SU-DHL-6 (cell line): ENCODE measurements around the gene FAM78B.

Source experiments
- H2AFZ ChIP-seq: fragments of 200-600 bp; sonication (generic); 2 replicates; pipeline ENCODE4 v1.6.1; 2014; ENCODE audit warnings: low read depth, mild to moderate bottlenecking, moderate library complexity, mixed read lengths, antibody characterized with exemption, low read length; ENCODE audit not compliant: severe bottlenecking
- H3F3A ChIP-seq: fragments of 200-600 bp; shearing (Covaris generic); 2 replicates; pipeline ENCODE4 v1.6.0; 2016; ENCODE audit warnings: antibody characterized with exemption, mild to moderate bottlenecking; ENCODE audit not compliant: insufficient read depth
- H3K27ac ChIP-seq: fragments of 200-600 bp; sonication (generic); 2 replicates; pipeline ENCODE4 v1.5.1; 2016; ENCODE audit warnings: low read depth, mild to moderate bottlenecking, low read length, moderate library complexity, mixed read lengths
- H3K27me3 ChIP-seq: fragments of 200-600 bp; sonication (generic), shearing (Covaris generic); 2 replicates; pipeline ENCODE4 v1.6.0; 2014; ENCODE audit warnings: mild to moderate bottlenecking, low read length
- H3K36me3 ChIP-seq: fragments of 200-600 bp; sonication (generic); 2 replicates; pipeline ENCODE4 v1.6.1; 2014; ENCODE audit warnings: mild to moderate bottlenecking, low read length, mixed read lengths
- H3K4me2 ChIP-seq: fragments of 300-600, 200-600 bp; shearing (Covaris generic), sonication (generic); 2 replicates; pipeline ENCODE4 v1.6.0; 2014; ENCODE audit warnings: low read length, low read depth, mild to moderate bottlenecking; ENCODE audit not compliant: poor library complexity, severe bottlenecking
- H3K4me3 ChIP-seq: fragments of 200-600 bp; sonication (generic); 2 replicates; pipeline ENCODE4 v1.5.1; 2014; ENCODE audit warnings: antibody characterized with exemption, low read length, mild to moderate bottlenecking, mixed read lengths; ENCODE audit not compliant: insufficient read depth, poor library complexity, severe bottlenecking
- H3K79me2 ChIP-seq: fragments of 200-600 bp; sonication (generic); 2 replicates; pipeline ENCODE4 v1.6.1; 2014; ENCODE audit warnings: mild to moderate bottlenecking, low read length, moderate library complexity; ENCODE audit not compliant: insufficient read depth
- H3K9ac ChIP-seq: fragments of 200-600 bp; sonication (generic); 2 replicates; pipeline ENCODE4 v1.7.0; 2014; ENCODE audit warnings: mild to moderate bottlenecking, low read length
- H3K9me2 ChIP-seq: fragments of 200-600 bp; sonication (generic); replicated peaks from 2 replicates; pipeline ENCODE4 v1.6.1; 2014; ENCODE audit warnings: low read length; ENCODE audit not compliant: insufficient read depth
- H3K9me3 ChIP-seq: fragments of 200-600 bp; sonication (generic); 2 replicates; pipeline ENCODE4 v1.6.1; 2014; ENCODE audit warnings: low read length, mixed read lengths; ENCODE audit not compliant: insufficient read depth
- H4K20me1 ChIP-seq: fragments of 200-600 bp; sonication (generic); 2 replicates; pipeline ENCODE4 v1.6.1; 2014; ENCODE audit warnings: low read depth, mild to moderate bottlenecking, antibody characterized with exemption, low read length, moderate library complexity, mixed read lengths
- CTCF ChIP-seq: fragments of 200-600 bp; sonication (generic); IDR thresholded peaks from one replicate; pipeline ENCODE4 v1.5.1; 2017; ENCODE audit warnings: antibody characterized with exemption, mild to moderate bottlenecking, low read length, moderate library complexity; ENCODE audit not compliant: insufficient read depth, poor library complexity, severe bottlenecking
- EZH2phosphoT487 ChIP-seq: fragments of 200-600 bp; sonication (generic), shearing (Covaris generic); conservative IDR thresholded peaks from 2 replicates; pipeline ENCODE4 v1.6.1; 2018; ENCODE audit warnings: mild to moderate bottlenecking, antibody characterized with exemption, low read length, moderate library complexity, mixed read lengths

The FAM78B gene

DNA sequence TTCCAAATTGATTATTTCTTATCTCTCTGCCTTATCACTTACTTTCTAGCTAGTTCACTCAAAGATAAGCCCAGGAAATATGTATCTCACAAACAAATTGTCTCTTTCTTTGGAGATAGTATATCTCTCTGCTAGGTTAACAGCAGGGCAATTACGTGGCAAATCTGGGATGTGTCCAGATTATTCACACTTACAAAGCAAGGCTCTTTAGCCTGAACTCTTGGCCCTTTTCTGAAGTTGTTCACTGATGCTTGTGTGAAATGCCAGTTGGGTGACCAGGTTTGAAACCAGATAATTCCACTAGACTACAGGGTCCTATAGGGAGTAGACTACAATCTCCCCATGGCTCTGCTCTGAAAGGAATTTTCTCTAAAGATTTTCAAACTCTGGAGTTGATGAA lies 30.8 kb upstream of the FAM78B start:
- no peak overlapping the region for H3K4me3 ChIP-seq
- H3K36me3 ChIP-seq = no peaks in the 10 kb centered on the region
- no peaks in the 10 kb centered on the region for H3F3A ChIP-seq
- no peaks in the 10 kb centered on the region for H3K9me2 ChIP-seq
- H3K9me3 ChIP-seq = no peaks in the 10 kb centered on the region
- no peak overlapping the region for H2AFZ ChIP-seq
- no peak overlapping the region for H3K9ac ChIP-seq
- TF ChIP-seq CTCF (no peak), EZH2phosphoT487 (no peak)
- H3K27ac ChIP-seq = no peak overlapping the region
- H4K20me1 ChIP-seq = no peaks in the 10 kb centered on the region
- no peaks in the 10 kb centered on the region for H3K79me2 ChIP-seq
- no peak overlapping the region for H3K4me2 ChIP-seq
- no peaks in the 10 kb centered on the region for H3K27me3 ChIP-seq

GRCh38 chr1:166197141-166197540 lies 30.3 kb upstream of the FAM78B start:
- Histone ChIP-seq H3K4me2 (no peak overlapping the region), H3K27ac (no peak overlapping the region), H3K9me3 (no peaks in the 10 kb centered on the region), H3K4me3 (no peak overlapping the region), H3K79me2 (no peaks in the 10 kb centered on the region), H4K20me1 (no peaks in the 10 kb centered on the region), H3K27me3 (no peaks in the 10 kb centered on the region), H3F3A (no peaks in the 10 kb centered on the region), H3K9ac (no peak overlapping the region), H3K9me2 (no peaks in the 10 kb centered on the region), H2AFZ (no peak overlapping the region), H3K36me3 (no peaks in the 10 kb centered on the region)
- TF ChIP-seq EZH2phosphoT487 (no peak), CTCF (no peak)

DNA sequence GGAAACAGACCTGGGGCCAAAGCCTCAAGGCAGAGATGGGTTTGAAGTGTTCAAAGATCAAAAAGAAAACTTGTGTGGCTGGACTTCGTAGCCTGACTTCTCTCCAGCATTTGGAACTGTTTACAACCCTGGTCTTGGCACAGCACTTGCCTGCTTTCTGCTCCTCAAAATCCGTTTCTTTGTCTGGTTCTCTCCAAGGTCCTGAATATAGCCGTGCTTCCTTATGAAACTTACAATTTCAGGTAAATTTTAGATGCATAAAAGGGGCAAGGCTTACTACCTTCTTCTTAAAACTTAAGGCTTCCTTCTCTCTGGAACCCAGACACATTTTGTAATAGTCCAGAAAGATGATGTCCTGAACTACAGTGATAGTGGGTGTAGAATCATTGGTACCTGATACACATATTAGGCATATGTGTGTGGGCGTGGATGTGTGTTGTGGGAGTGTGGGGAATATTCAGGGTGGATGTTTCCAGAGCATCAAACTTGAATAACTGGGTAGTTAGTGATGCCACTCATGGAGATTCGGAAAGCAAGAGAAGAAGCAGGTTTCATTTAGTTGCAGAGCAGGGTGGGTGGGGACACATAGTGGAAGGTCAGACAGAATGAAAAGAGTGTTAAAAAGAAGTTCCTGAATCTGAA lies 26.4 kb upstream of the FAM78B start:
- no peaks in the 10 kb centered on the region for H3K79me2 ChIP-seq
- H3K4me2 ChIP-seq = no peak overlapping the region
- no peaks in the 10 kb centered on the region for H3K9me3 ChIP-seq
- no peak overlapping the region for H3K27ac ChIP-seq
- H3K9ac ChIP-seq = no peak overlapping the region
- H3K9me2 ChIP-seq = no peaks in the 10 kb centered on the region
- no peaks in the 10 kb centered on the region for H3K36me3 ChIP-seq
- TF ChIP-seq EZH2phosphoT487 (no peak), CTCF (no peak)
- no peak overlapping the region for H3K4me3 ChIP-seq
- H3F3A ChIP-seq = no peaks in the 10 kb centered on the region
- H2AFZ ChIP-seq = no peak overlapping the region
- no peaks in the 10 kb centered on the region for H3K27me3 ChIP-seq
- no peaks in the 10 kb centered on the region for H4K20me1 ChIP-seq
